GM18907 (cell line): ENCODE measurements around the gene C1QA.
"Not testable (repeated sequence)": the region's sequence is repeated elsewhere in the genome, so short reads cannot be mapped to it uniquely, and the experiment has no call there.

ENCODE experiments used
- ATAC-seq: cut with Tn5 transposase; IDR thresholded peaks from one replicate; pipeline ENCODE4 v1.9.1; 2021; ENCODE audit warnings: mild to moderate bottlenecking, moderate library complexity; ENCODE audit not compliant: unreplicated experiment

The C1QA gene

GRCh38 chr1:22671999-22672398, 35.6 kb downstream of the C1QA start:
- ATAC-seq: no peak

GRCh38 chr1:22673486-22674409, 37.3 kb downstream of the C1QA start:
- no peak for ATAC-seq

- no peak for ATAC-seq
Measured at GRCh38 chr1:22674410-22674749, 38.0 kb downstream of the C1QA start.

GRCh38 chr1:22676151-22676550, 39.7 kb downstream of the C1QA start:
- ATAC-seq: not testable (repeated sequence)

- ATAC-seq: no peak
Measured at GRCh38 chr1:22676916-22677583, 40.6 kb downstream of the C1QA start.

GRCh38 chr1:22677931-22678896, 41.8 kb downstream of the C1QA start:
- no peak for ATAC-seq

GRCh38 chr1:22680726-22681125, 44.3 kb downstream of the C1QA start:
- no peak for ATAC-seq

- no peak for ATAC-seq
Measured at GRCh38 chr1:22681556-22682276, 45.3 kb downstream of the C1QA start.

GRCh38 chr1:22683547-22683946, 47.1 kb downstream of the C1QA start:
- no peak for ATAC-seq

GRCh38 chr1:22685591-22686059, 49.2 kb downstream of the C1QA start:
- ATAC-seq: no peak

GRCh38 chr1:22687191-22687590, 50.8 kb downstream of the C1QA start:
- ATAC-seq: no peak

- ATAC-seq: no peak
Measured at GRCh38 chr1:22688466-22688865, 52.0 kb downstream of the C1QA start.
